Measurements from ENCODE around the gene MX2.

MX2 gene

GRCh38 chr21:41429305-41429704, 67.5 kb downstream of the MX2 start:
- POLR2A ChIA-PET = no interaction called here
- H3K36me3 ChIP-seq (ENCODE audit: control insufficient read depth in 2 of 2, insufficient read depth in 1 of 2, low read length in 2 of 2) = no peaks in the 10 kb centered on the region
- TF ChIP-seq ZNF48 (tag by site-specific recombination; IDR thresholded peaks at IDR 0.05) (no peak), PBX3 (CRISPR knock-in tag; IDR thresholded peaks at IDR 0.05) (no peak), ZFP3 (tag by site-specific recombination; IDR thresholded peaks at IDR 0.05; ENCODE audit: low read depth) (no peak), ZNF549 (tag by site-specific recombination; IDR thresholded peaks at IDR 0.05) (no peak), PRDM10 (tag by site-specific recombination; IDR thresholded peaks at IDR 0.05) (no peak), ZNF16 (tag by site-specific recombination; IDR thresholded peaks at IDR 0.05; ENCODE audit: low read depth) (no peak), GLIS2 (tag by site-specific recombination; IDR thresholded peaks at IDR 0.05) (no peak), ZSCAN23 (tag by site-specific recombination; IDR thresholded peaks at IDR 0.05) (no peak)
- H3K4me3 ChIP-seq (ENCODE audit: low read depth, low read length) = no peak overlapping the region
- no peak overlapping the region for H3K27ac ChIP-seq (ENCODE audit: extremely low read depth, low read depth, low read length)
- CTCF ChIA-PET = no interaction called here
- no peaks in the 10 kb centered on the region for H3K4me1 ChIP-seq (ENCODE audit: control insufficient read depth, insufficient read depth, low read length)
- no peaks in the 10 kb centered on the region for H3K9me3 ChIP-seq (ENCODE audit: control insufficient read depth, insufficient read depth, low read depth, low read length)

DNA sequence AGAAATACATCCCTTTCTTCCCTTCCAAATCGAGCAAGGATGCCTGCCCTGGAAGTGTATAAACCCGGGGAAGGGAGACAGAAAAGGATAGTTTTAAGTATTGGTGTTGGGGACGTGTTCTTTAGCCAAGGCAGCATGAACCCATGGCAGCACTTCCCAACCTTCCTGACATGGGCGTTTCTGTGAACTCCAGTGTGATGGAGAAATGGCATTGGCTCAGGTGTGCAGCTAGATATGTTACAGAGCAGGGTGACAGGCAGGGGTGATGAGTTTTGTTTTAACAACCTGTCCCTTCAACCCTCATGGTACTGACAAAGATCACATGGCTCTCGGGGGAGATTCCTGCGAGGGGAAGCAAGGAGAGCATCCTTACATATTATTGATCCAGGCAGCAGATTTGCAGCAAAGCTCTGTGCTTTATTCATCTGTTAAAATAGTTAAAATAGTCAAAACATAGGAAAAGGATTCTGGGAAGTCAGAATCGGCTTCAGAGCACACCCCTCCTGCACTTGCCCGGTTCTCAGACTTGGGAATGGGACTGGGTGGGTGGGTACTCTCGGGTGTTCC, 68.2 kb downstream of the MX2 start:
- CTCF ChIA-PET = no interaction called here
- Histone ChIP-seq H3K4me1 (ENCODE audit: control insufficient read depth, insufficient read depth, low read length) (no peaks in the 10 kb centered on the region), H3K4me3 (ENCODE audit: low read depth, low read length) (no peak overlapping the region), H3K27ac (ENCODE audit: extremely low read depth, low read depth, low read length) (no peak overlapping the region), H3K9me3 (ENCODE audit: control insufficient read depth, insufficient read depth, low read depth, low read length) (no peaks in the 10 kb centered on the region), H3K36me3 (ENCODE audit: control insufficient read depth in 2 of 2, insufficient read depth in 1 of 2, low read length in 2 of 2) (no peaks in the 10 kb centered on the region)
- POLR2A ChIA-PET = no interaction called here
- TF ChIP-seq ZBTB8A (tag by site-specific recombination; IDR thresholded peaks at IDR 0.05) = no peak

DNA sequence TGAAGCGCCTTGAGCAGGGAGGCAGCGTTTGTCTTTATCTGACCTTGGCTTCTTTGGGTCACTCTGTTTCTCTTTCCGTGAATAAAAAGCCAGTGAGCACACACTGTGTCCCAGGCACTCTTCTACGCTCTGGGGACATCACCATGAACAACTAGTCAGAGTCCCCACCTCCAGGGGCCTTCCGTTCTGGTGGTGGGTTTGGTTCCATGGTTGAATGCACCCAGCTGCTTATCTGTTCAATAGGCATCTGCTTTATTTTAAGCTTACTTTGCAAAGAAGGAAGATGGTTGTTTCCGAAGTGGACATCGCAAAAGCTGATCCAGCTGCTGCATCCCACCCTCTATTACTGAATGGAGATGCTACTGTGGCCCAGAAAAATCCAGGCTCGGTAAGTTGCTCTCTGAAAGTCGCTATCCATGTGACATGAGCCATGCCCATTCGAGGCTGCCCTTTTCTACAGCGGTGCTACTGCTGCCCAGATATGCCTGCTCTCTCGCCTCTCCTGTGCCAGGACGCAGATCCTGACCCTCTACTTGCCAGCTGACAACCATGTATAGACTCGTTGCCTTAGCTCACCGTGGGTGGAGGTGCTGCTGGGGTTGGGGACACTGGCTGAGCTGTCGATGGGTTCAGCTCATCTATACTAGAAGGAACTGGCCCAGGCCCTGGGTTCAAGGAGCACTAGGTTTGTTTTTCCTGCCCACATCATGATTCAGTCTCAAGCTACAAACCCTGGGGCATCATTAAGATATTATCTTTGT, 70.1 kb downstream of the MX2 start:
- peaks cover 0 to 6% of the 10 kb centered on the region in 2 experiments; a peak in 1 of 3 replicates for H3K36me3 ChIP-seq (ENCODE audit: control insufficient read depth in 2 of 2, insufficient read depth in 1 of 2, low read length in 2 of 2)
- TF ChIP-seq ZNF76 (tag by site-specific recombination; IDR thresholded peaks at IDR 0.05; ENCODE audit: borderline replicate concordance, low read depth) = no peak
- TF ChIP-seq RBAK (tag by site-specific recombination; IDR thresholded peaks at IDR 0.05) = no peak
- POLR2A ChIA-PET = no interaction called here
- no peak overlapping the region for H3K27ac ChIP-seq (ENCODE audit: extremely low read depth, low read depth, low read length)
- H3K4me1 ChIP-seq (ENCODE audit: control insufficient read depth, insufficient read depth, low read length) = no peaks in the 10 kb centered on the region
- H3K4me3 ChIP-seq (ENCODE audit: low read depth, low read length) = no peak overlapping the region
- CTCF ChIA-PET = no interaction called here
- no peaks in the 10 kb centered on the region for H3K9me3 ChIP-seq (ENCODE audit: control insufficient read depth, insufficient read depth, low read depth, low read length)
